IMR-90 (cell line): ENCODE results near the gene KCNQ1. TPM values are rescaled to one million over a fixed set of nuclear protein-coding genes. Genes with fewer than 3 reads are reported as not detected.

ENCODE experiments used
- ATAC-seq: fragments of 200-7000 bp; cut with Tn5 transposase; 2 replicates; pipeline ENCODE4 v1.9.1; 2020; ENCODE audit warnings: low read depth, mild to moderate bottlenecking, moderate library complexity
- BruUV-seq: library from RNA; stranded (reverse); fragments of 400-500 nt; replicated peaks from 2 replicates; lab custom pipeline; 2021; lab: Mats Ljungman, UMichigan
- CTCF ChIA-PET: fragments of 300-600 bp; formaldehyde crosslinking; extraction: SDS; loops from one replicate; lab custom pipeline; 2021; ENCODE audit warnings: antibody characterized with exemption; lab: Yijun Ruan, JAX
- POLR2A ChIA-PET: fragments of 300-600 bp; sonication (Branson Sonifier 250); formaldehyde crosslinking; loops from one replicate; lab custom pipeline; 2022; ENCODE audit warnings: antibody characterized with exemption; ENCODE audit not compliant: unreplicated experiment; lab: Charles Lee
- DNase-seq: peaks from one replicate; pipeline ENCODE4 v3.0.0; 2013
- H2AFZ ChIP-seq: replicated peaks from 2 replicates; pipeline ENCODE3; 2013; ENCODE audit warnings: low read length, mild to moderate bottlenecking; ENCODE audit not compliant: poor library complexity
- H2AK5ac ChIP-seq: 2 replicates; pipeline ENCODE4 v1.6.1; 2013; ENCODE audit warnings: low read depth, low read length, inconsistent platforms
- H2AK9ac ChIP-seq: replicated peaks from 2 replicates; pipeline ENCODE3; 2013; ENCODE audit warnings: mild to moderate bottlenecking, low read depth, low read length, moderate library complexity; ENCODE audit not compliant: poor library complexity
- H2BK120ac ChIP-seq: 2 replicates; pipeline ENCODE4 v1.6.1; 2013; ENCODE audit warnings: low read depth, low read length, inconsistent platforms
- H2BK15ac ChIP-seq: 3 replicates; pipeline ENCODE4 v1.6.1; 2013; ENCODE audit warnings: low read depth, low read length, inconsistent platforms
- H2BK20ac ChIP-seq: 2 replicates; pipeline ENCODE4 v1.6.1; 2013; ENCODE audit warnings: low read depth, mild to moderate bottlenecking, inconsistent platforms, low read length, moderate library complexity
- H2BK5ac ChIP-seq: 2 replicates; pipeline ENCODE4 v1.6.1; 2013; ENCODE audit warnings: mild to moderate bottlenecking, low read depth, low read length, inconsistent platforms; ENCODE audit not compliant: poor library complexity, severe bottlenecking
- H3K14ac ChIP-seq: replicated peaks from 2 replicates; pipeline ENCODE4 v1.6.1; 2013; ENCODE audit warnings: low read depth, low read length, inconsistent platforms
- H3K18ac ChIP-seq: 2 replicates; pipeline ENCODE4 v1.6.1; 2013; ENCODE audit warnings: low read depth, low read length, control low read depth
- H3K23ac ChIP-seq: 2 replicates; pipeline ENCODE4 v1.6.1; 2013; ENCODE audit warnings: low read depth, low read length, inconsistent platforms
- H3K27ac ChIP-seq: 2 replicates; pipeline ENCODE4 v1.5.1; 2013; ENCODE audit warnings: mild to moderate bottlenecking, control low read depth, low read length; ENCODE audit not compliant: insufficient read depth
- H3K27me3 ChIP-seq: 2 replicates; pipeline ENCODE4 v1.6.1; 2013; ENCODE audit warnings: low read length; ENCODE audit not compliant: control insufficient read depth, insufficient read depth
- H3K36me3 ChIP-seq: 2 replicates; pipeline ENCODE4 v1.6.1; 2013; ENCODE audit warnings: low read length, mixed read lengths; ENCODE audit not compliant: control insufficient read depth, insufficient read depth
- H3K4ac ChIP-seq: 2 replicates; pipeline ENCODE4 v1.6.1; 2013; ENCODE audit warnings: low read depth, low read length, inconsistent platforms
- H3K4me1 ChIP-seq: 2 replicates; pipeline ENCODE4 v1.6.1; 2013; ENCODE audit warnings: low read length, mixed read lengths; ENCODE audit not compliant: control insufficient read depth, insufficient read depth
- H3K4me2 ChIP-seq: 2 replicates; pipeline ENCODE4 v1.6.1; 2013; ENCODE audit warnings: low read depth, mild to moderate bottlenecking, control low read depth, low read length, moderate library complexity
- H3K4me3 ChIP-seq: 2 replicates; pipeline ENCODE4 v1.5.1; 2013; ENCODE audit warnings: low read depth, mild to moderate bottlenecking, control low read depth, low read length, moderate library complexity; ENCODE audit not compliant: insufficient read depth
- H3K56ac ChIP-seq: 2 replicates; pipeline ENCODE4 v1.6.1; 2013; ENCODE audit warnings: low read length, inconsistent platforms; ENCODE audit not compliant: insufficient read depth; ENCODE audit errors: extremely low read depth
- H3K79me1 ChIP-seq, 2 experiments: 2 replicates each; pipeline ENCODE4 v1.6.1; 2013; ENCODE audit warnings: low read length in 2 of 2, inconsistent platforms in 1 of 2, low read depth in 1 of 2
- H3K9ac ChIP-seq: 2 replicates; pipeline ENCODE4 v1.6.1; 2013; ENCODE audit warnings: low read depth, low read length, control low read depth
- H3K9me1 ChIP-seq: 2 replicates; pipeline ENCODE4 v1.6.1; 2013; ENCODE audit warnings: low read length, inconsistent platforms; ENCODE audit not compliant: insufficient read depth
- H3K9me3 ChIP-seq: 2 replicates; pipeline ENCODE4 v1.6.1; 2013; ENCODE audit warnings: low read length; ENCODE audit not compliant: control insufficient read depth, insufficient read depth
- H4K20me1 ChIP-seq: 2 replicates; pipeline ENCODE4 v1.6.1; 2013; ENCODE audit warnings: low read length, inconsistent platforms; ENCODE audit not compliant: insufficient read depth
- H4K5ac ChIP-seq: 2 replicates; pipeline ENCODE4 v1.6.1; 2013; ENCODE audit warnings: mild to moderate bottlenecking, low read depth, low read length, control low read depth
- H4K8ac ChIP-seq, 2 experiments: 2 replicates each; pipeline ENCODE4 v1.6.1; 2013; ENCODE audit warnings: low read depth in 2 of 2, low read length in 2 of 2, control low read depth in 1 of 2, inconsistent platforms in 1 of 2
- H4K91ac ChIP-seq: 2 replicates; pipeline ENCODE4 v1.6.1; 2013; ENCODE audit warnings: low read depth, low read length, inconsistent platforms; ENCODE audit not compliant: insufficient read depth
- BHLHE40 ChIP-seq: fragments of 150-350 bp; IDR thresholded peaks from 2 replicates; pipeline ENCODE4 v1.6.1; 2016; ENCODE audit warnings: mild to moderate bottlenecking, low read depth, low read length
- CEBPB ChIP-seq: IDR thresholded peaks from 2 replicates; pipeline ENCODE4 v1.6.1; 2012; ENCODE audit warnings: low read depth, low read length, improper control_type of control experiment
- CHD1 ChIP-seq: IDR thresholded peaks from 2 replicates; pipeline ENCODE4 v1.6.1; 2012; ENCODE audit warnings: low read depth, low read length, improper control_type of control experiment
- FOS ChIP-seq: fragments of 150-350 bp; IDR thresholded peaks from 2 replicates; pipeline ENCODE4 v1.6.1; 2016; ENCODE audit warnings: low read depth, low read length
- MAZ ChIP-seq: IDR thresholded peaks from 2 replicates; pipeline ENCODE4 v1.6.1; 2012; ENCODE audit warnings: low read depth, mild to moderate bottlenecking, low read length, improper control_type of control experiment, moderate library complexity, borderline replicate concordance
- NFE2L2 ChIP-seq: fragments of 150-350 bp; IDR thresholded peaks from 2 replicates; pipeline ENCODE4 v1.6.1; 2016; ENCODE audit warnings: low read depth, mild to moderate bottlenecking, low read length
- RFX5 ChIP-seq: IDR thresholded peaks from 2 replicates; pipeline ENCODE4 v1.8.0; 2012; ENCODE audit warnings: low read depth, mild to moderate bottlenecking, low read length, moderate library complexity
- SMC3 ChIP-seq: fragments of 150-350 bp; IDR thresholded peaks from 2 replicates; pipeline ENCODE4 v1.6.1; 2016; ENCODE audit warnings: low read depth, mild to moderate bottlenecking, antibody characterized with exemption, low read length, moderate library complexity
- WGBS, 2 experiments: methylation state at CpG; one replicate each; pipeline versions ENCODE4 v1.1.5 to v1.1.7; 2013; ENCODE audit warnings: missing lambda C conversion rate in 2 of 2; ENCODE audit not compliant: insufficient read length in 1 of 2; ENCODE audit errors: extremely low coverage in 2 of 2; 5-methylcytosine and 5-hydroxymethylcytosine counted together
- dilution Hi-C: fragments of 300-500 bp; cut with HindIII; formaldehyde crosslinking; loops from one replicate; pipeline ENCODE4 v1.14.3; 2018; ENCODE audit warnings: low sequenced_read_pairs; ENCODE audit not compliant: unreplicated experiment
- in situ Hi-C: fragments of 300-500 bp; cut with MboI; formaldehyde crosslinking; loops from 3 replicates; pipeline ENCODE4 v1.14.3; 2019; ENCODE audit warnings: low sequenced_read_pairs, inconsistent platforms, mixed read lengths
- intact Hi-C: fragments of 100-400 bp; cut with micrococcal nuclease; formaldehyde crosslinking; loops from 2 replicates; pipeline ENCODE4 v1.10.0; 2022
- polyA plus RNA-seq, 3 experiments: library from polyadenylated mRNA; depleted of rRNA; stranded (reverse); fragments of >200 nt; gene quantifications; 2 replicates each; pipeline ENCODE4 v1.2.3, GENCODE V29; 2012; ENCODE audit warnings: low replicate concordance in 1 of 3
- total RNA-seq: library from RNA; depleted of rRNA; stranded (reverse); fragments of >200 nt; gene quantifications from 2 replicates; pipeline ENCODE4 v1.2.3, GENCODE V29; 2012
- TF ChIP-seq, protein P1 (sequence below): conservative IDR thresholded peaks from 2 replicates; pipeline ENCODE4 v1.5.1; 2012; ENCODE audit warnings: mild to moderate bottlenecking, low read depth, low read length, improper control_type of control experiment
- TF ChIP-seq, protein P2 (sequence below): fragments of 150-350 bp; IDR thresholded peaks from 2 replicates; pipeline ENCODE4 v1.6.1; 2017; ENCODE audit warnings: mild to moderate bottlenecking, antibody characterized with exemption, low read length, low read depth
- TF ChIP-seq, protein P3 (sequence below): fragments of 150-350 bp; IDR thresholded peaks from 2 replicates; pipeline ENCODE4 v1.6.1; 2016; ENCODE audit warnings: low read depth, mild to moderate bottlenecking, low read length, moderate library complexity, borderline replicate concordance

Gene KCNQ1
- total and polyA plus RNA-seq, 2 of the 4 experiments (the other 2 are of a cell fraction), result 0.07 TPM; not detected in 1

DNA sequence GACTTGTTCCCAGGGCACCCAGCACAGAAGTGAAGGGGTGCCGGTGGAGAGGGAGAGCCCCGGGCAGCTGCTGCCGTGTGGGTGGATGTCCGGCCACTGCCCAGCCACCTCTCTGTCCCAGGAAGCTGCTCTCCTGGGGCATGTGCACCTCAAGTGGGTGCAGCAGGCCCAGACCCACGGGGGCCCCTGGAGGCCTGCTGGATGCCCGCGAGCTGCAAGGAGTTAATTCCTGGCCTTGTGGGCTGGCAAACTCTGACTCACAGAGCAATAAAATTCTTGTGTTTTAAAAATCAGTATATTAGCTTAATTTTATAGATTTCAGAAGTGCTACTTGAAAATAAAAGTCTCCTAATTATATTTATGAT is 292.4 kb downstream of the KCNQ1 start:
- no peaks in the 10 kb centered on the region for H3K79me1 ChIP-seq
- no peak overlapping the region for H3K27ac ChIP-seq
- H4K91ac ChIP-seq, result no peak overlapping the region
- H3K9ac ChIP-seq, result no peak overlapping the region
- no peak overlapping the region for H2AK5ac ChIP-seq
- no peaks in the 10 kb centered on the region for H3K27me3 ChIP-seq
- no peak overlapping the region for H4K5ac ChIP-seq
- H3K9me1 ChIP-seq, result no peaks in the 10 kb centered on the region
- no peak overlapping the region for H3K14ac ChIP-seq
- intact Hi-C loops (no loop called here), dilution Hi-C loops (no loop called here), in situ Hi-C loops (no loop called here)
- no peak overlapping the region for H2AK9ac ChIP-seq
- H4K8ac ChIP-seq, result no peak overlapping the region
- POLR2A ChIA-PET, result no interaction called here
- H4K20me1 ChIP-seq, result no peaks in the 10 kb centered on the region; the same call in 1 of the 2 replicates
- H3K4ac ChIP-seq, result no peak overlapping the region
- no peak overlapping the region for H2AFZ ChIP-seq
- no peak overlapping the region for H2BK120ac ChIP-seq
- H2BK5ac ChIP-seq, result no peak overlapping the region
- ATAC-seq, result no peak
- no peak overlapping the region for H3K23ac ChIP-seq
- no peaks in the 10 kb centered on the region for H3K36me3 ChIP-seq
- no peak overlapping the region for H3K56ac ChIP-seq
- no peak overlapping the region for H2BK15ac ChIP-seq
- H3K9me3 ChIP-seq, result no peaks in the 10 kb centered on the region
- no peak overlapping the region for H3K18ac ChIP-seq
- H2BK20ac ChIP-seq, result no peak overlapping the region
- no peak overlapping the region for H3K4me3 ChIP-seq
- CTCF ChIA-PET, result no interaction called here
- no TSS peak for BruUV-seq
- no peak for DNase-seq
- TF ChIP-seq NFE2L2 (no peak), MAZ (no peak), SMC3 (no peak), BHLHE40 (no peak), CEBPB (no peak), CHD1 (no peak), FOS (no peak), RFX5 (no peak)
- TF ChIP-seq, protein P1, sequence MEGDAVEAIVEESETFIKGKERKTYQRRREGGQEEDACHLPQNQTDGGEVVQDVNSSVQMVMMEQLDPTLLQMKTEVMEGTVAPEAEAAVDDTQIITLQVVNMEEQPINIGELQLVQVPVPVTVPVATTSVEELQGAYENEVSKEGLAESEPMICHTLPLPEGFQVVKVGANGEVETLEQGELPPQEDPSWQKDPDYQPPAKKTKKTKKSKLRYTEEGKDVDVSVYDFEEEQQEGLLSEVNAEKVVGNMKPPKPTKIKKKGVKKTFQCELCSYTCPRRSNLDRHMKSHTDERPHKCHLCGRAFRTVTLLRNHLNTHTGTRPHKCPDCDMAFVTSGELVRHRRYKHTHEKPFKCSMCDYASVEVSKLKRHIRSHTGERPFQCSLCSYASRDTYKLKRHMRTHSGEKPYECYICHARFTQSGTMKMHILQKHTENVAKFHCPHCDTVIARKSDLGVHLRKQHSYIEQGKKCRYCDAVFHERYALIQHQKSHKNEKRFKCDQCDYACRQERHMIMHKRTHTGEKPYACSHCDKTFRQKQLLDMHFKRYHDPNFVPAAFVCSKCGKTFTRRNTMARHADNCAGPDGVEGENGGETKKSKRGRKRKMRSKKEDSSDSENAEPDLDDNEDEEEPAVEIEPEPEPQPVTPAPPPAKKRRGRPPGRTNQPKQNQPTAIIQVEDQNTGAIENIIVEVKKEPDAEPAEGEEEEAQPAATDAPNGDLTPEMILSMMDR, result no peak
- TF ChIP-seq, protein P2, sequence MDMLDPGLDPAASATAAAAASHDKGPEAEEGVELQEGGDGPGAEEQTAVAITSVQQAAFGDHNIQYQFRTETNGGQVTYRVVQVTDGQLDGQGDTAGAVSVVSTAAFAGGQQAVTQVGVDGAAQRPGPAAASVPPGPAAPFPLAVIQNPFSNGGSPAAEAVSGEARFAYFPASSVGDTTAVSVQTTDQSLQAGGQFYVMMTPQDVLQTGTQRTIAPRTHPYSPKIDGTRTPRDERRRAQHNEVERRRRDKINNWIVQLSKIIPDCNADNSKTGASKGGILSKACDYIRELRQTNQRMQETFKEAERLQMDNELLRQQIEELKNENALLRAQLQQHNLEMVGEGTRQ, result no peak
- TF ChIP-seq, protein P3, sequence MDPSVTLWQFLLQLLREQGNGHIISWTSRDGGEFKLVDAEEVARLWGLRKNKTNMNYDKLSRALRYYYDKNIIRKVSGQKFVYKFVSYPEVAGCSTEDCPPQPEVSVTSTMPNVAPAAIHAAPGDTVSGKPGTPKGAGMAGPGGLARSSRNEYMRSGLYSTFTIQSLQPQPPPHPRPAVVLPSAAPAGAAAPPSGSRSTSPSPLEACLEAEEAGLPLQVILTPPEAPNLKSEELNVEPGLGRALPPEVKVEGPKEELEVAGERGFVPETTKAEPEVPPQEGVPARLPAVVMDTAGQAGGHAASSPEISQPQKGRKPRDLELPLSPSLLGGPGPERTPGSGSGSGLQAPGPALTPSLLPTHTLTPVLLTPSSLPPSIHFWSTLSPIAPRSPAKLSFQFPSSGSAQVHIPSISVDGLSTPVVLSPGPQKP, result no peak
- H3K4me2 ChIP-seq, result no peak overlapping the region
- 91% methylated on average over 4 of the region's 7 CpGs; no CpG with 5 or more reads in 1 of the 2 experiments for WGBS, 2 experiments
- peaks cover 13% of the 10 kb centered on the region for H3K4me1 ChIP-seq
